ENCODE data around the gene TBCB.
A peak's percentile ranks its signal among the peaks of the same experiment; 100 is the strongest.

The TBCB gene

GRCh38 chr19:36103842-36104552 is 11.3 kb upstream of the TBCB start:
- H3K4me1 ChIP-seq (ENCODE audit: control insufficient read depth, insufficient read depth, low read length): no peaks in the 10 kb centered on the region
- no peak overlapping the region for H3K4me2 ChIP-seq (ENCODE audit: low read length)
- no peaks in the 10 kb centered on the region for H3K27me3 ChIP-seq (ENCODE audit: control insufficient read depth, insufficient read depth, low read length)
- no peak overlapping the region for H3K4me3 ChIP-seq (ENCODE audit: low read length)
- H3K36me3 ChIP-seq (ENCODE audit: insufficient read depth, low read length): peaks cover 27% of the 10 kb centered on the region
- no peak overlapping the region for H3K9ac ChIP-seq (ENCODE audit: low read depth, low read length)
- no peaks in the 10 kb centered on the region for H3K9me3 ChIP-seq (replicated peaks; ENCODE audit: low read length)

DNA sequence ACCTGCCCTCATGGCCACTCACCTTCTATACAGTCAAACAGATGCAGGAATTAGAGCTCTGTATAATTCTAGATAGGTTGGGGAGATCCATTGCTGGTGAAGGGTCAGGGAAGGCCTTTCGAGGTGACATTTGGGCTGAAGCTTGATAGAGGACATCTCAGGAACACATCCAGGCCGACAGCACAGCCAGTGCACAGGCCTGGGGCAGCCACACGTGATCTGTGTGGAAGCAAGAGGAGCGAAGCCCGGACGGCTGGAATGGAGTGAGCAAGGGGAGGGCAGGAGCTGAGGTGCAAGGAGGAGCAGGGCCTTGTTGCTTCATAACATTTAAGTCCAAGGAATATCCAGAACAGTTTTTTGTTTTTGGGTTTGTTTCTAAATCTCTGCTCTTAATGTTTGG is 8.8 kb upstream of the TBCB start:
- H3K27me3 ChIP-seq (ENCODE audit: control insufficient read depth, insufficient read depth, low read length): no peaks in the 10 kb centered on the region
- no peak overlapping the region for H3K4me3 ChIP-seq (ENCODE audit: low read length)
- no peak overlapping the region for H3K9ac ChIP-seq (ENCODE audit: low read depth, low read length)
- peaks cover 27% of the 10 kb centered on the region for H3K36me3 ChIP-seq (ENCODE audit: insufficient read depth, low read length)
- H3K4me1 ChIP-seq (ENCODE audit: control insufficient read depth, insufficient read depth, low read length): peaks cover under 1% of the 10 kb centered on the region
- no peaks in the 10 kb centered on the region for H3K9me3 ChIP-seq (replicated peaks; ENCODE audit: low read length)
- no peak overlapping the region for H3K4me2 ChIP-seq (ENCODE audit: low read length)

GRCh38 chr19:36106991-36107390 is 8.3 kb upstream of the TBCB start:
- Histone ChIP-seq H3K36me3 (ENCODE audit: insufficient read depth, low read length) (peaks cover 27% of the 10 kb centered on the region), H3K4me3 (ENCODE audit: low read length) (no peak overlapping the region)

DNA sequence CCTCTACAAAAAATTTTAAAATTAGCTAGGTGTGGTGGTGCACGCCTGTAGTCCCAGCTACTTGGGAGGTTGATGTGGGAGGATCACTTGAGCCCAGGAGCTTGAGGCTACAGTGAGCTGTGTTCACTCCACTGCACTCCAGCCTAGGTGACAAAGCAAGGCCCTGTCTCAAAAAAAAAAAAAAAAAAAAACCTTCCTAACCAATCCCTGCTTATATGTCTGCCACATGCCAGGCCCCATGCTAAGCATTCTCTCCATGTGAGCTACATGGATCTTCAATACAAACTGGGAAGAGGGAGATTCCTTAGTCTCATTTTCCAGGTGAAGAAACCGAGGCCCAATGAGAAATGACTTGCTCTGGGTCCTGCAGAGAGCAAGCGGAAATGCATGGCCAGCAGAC is 6.6 kb upstream of the TBCB start:
- Histone ChIP-seq H3K4me1 (ENCODE audit: control insufficient read depth, insufficient read depth, low read length) (peaks cover 11% of the 10 kb centered on the region), H3K4me3 (ENCODE audit: low read length) (no peak overlapping the region), H3K27me3 (ENCODE audit: control insufficient read depth, insufficient read depth, low read length) (no peaks in the 10 kb centered on the region), H3K9me3 (replicated peaks; ENCODE audit: low read length) (no peaks in the 10 kb centered on the region), H3K36me3 (ENCODE audit: insufficient read depth, low read length) (peaks cover 28% of the 10 kb centered on the region), H3K9ac (ENCODE audit: low read depth, low read length) (no peak overlapping the region), H3K4me2 (ENCODE audit: low read length) (no peak overlapping the region)

More at GRCh38 chr19:36106991-36107390, 8.3 kb upstream of the TBCB start:
- no peak overlapping the region for H3K4me2 ChIP-seq (ENCODE audit: low read length)
- no peak overlapping the region for H3K9ac ChIP-seq (ENCODE audit: low read depth, low read length)
- H3K27me3 ChIP-seq (ENCODE audit: control insufficient read depth, insufficient read depth, low read length): no peaks in the 10 kb centered on the region
- H3K9me3 ChIP-seq (replicated peaks; ENCODE audit: low read length): no peaks in the 10 kb centered on the region
- H3K4me1 ChIP-seq (ENCODE audit: control insufficient read depth, insufficient read depth, low read length): peaks cover 5% of the 10 kb centered on the region

GRCh38 chr19:36110487-36111199 is 4.6 kb upstream of the TBCB start, which contains the start of gene OVOL3:
Gene OVOL3 (plus strand): TSS chr19:36111143. CDS start chr19:36111203, 60 bp downstream.
- H3K27me3 ChIP-seq (ENCODE audit: control insufficient read depth, insufficient read depth, low read length): no peaks in the 10 kb centered on the region
- H3K4me1 ChIP-seq (ENCODE audit: control insufficient read depth, insufficient read depth, low read length): peaks cover 16% of the 10 kb centered on the region
- no peak within 1 kb of the TSS for H3K4me3 ChIP-seq (ENCODE audit: low read length)
- H3K9me3 ChIP-seq (replicated peaks; ENCODE audit: low read length): no peaks in the 10 kb centered on the region
- H3K36me3 ChIP-seq (ENCODE audit: insufficient read depth, low read length): peaks cover 16% of the 10 kb centered on the region
- H3K4me2 ChIP-seq (ENCODE audit: low read length): no peak within 1 kb of the TSS
- no peak within 1 kb of the TSS for H3K9ac ChIP-seq (ENCODE audit: low read depth, low read length)

DNA sequence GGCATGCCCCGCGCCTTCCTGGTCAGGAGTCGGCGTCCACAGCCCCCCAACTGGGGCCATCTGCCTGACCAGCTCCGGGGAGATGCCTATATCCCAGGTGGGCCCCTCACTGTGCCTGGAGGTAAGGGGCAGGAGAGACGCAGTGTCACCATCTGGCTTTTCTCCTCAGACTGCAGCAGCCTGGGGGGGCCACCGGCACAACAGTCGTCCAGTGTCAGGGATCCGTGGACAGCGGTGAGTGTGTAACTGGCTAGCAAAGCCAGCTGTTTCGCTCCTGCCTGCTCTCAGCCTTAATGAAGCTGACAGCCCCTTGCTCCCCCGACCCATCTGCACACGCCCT is 4.1 kb upstream of the TBCB start:
- no peak overlapping the region for H3K4me3 ChIP-seq (ENCODE audit: low read length)
- H3K27me3 ChIP-seq (ENCODE audit: control insufficient read depth, insufficient read depth, low read length): no peaks in the 10 kb centered on the region
- no peak overlapping the region for H3K4me2 ChIP-seq (ENCODE audit: low read length)
- peaks cover 19% of the 10 kb centered on the region for H3K4me1 ChIP-seq (ENCODE audit: control insufficient read depth, insufficient read depth, low read length)
- H3K9me3 ChIP-seq (replicated peaks; ENCODE audit: low read length): no peaks in the 10 kb centered on the region
- peaks cover 16% of the 10 kb centered on the region for H3K36me3 ChIP-seq (ENCODE audit: insufficient read depth, low read length)
- H3K9ac ChIP-seq (ENCODE audit: low read depth, low read length): no peak overlapping the region

DNA sequence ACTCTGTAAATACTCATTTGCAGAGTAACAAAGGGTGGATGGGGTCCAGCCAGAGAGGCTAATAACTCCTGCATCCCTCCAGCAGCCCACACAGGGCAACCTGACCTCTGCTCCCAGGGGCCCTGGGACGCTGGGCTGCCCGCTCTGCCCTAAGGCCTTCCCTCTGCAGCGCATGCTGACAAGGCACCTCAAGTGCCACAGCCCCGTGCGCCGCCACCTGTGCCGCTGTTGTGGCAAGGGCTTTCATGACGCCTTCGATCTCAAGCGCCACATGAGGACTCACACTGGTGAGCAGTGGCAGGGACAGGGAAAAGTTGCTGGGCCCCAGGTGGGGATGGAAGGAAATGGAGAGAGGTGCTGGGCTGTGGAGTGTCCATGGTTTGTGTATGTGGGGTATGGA is 2.6 kb upstream of the TBCB start:
- no peaks in the 10 kb centered on the region for H3K9me3 ChIP-seq (replicated peaks; ENCODE audit: low read length)
- no peak overlapping the region for H3K4me3 ChIP-seq (ENCODE audit: low read length)
- peaks cover 25% of the 10 kb centered on the region for H3K4me1 ChIP-seq (ENCODE audit: control insufficient read depth, insufficient read depth, low read length)
- peaks cover 21% of the 10 kb centered on the region for H3K36me3 ChIP-seq (ENCODE audit: insufficient read depth, low read length)
- H3K9ac ChIP-seq (ENCODE audit: low read depth, low read length): no peak overlapping the region
- no peak overlapping the region for H3K4me2 ChIP-seq (ENCODE audit: low read length)
- no peaks in the 10 kb centered on the region for H3K27me3 ChIP-seq (ENCODE audit: control insufficient read depth, insufficient read depth, low read length)

DNA sequence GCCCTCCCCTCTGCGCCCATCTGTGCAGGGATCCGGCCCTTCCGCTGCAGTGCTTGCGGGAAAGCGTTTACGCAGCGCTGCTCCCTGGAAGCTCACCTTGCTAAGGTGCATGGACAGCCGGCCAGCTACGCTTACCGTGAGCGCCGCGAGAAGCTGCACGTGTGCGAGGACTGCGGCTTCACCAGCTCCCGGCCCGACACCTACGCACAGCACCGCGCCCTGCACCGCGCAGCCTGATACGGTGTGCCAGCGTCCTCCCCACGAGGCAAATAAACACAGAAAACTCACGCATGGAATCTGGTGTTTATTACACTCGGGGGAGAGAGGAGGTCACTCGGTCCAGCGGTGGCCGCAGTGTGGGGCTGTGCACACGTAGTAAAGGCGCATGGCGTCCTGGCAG is 1.8 kb upstream of the TBCB start:
- Histone ChIP-seq H3K36me3 (ENCODE audit: insufficient read depth, low read length) (peaks cover 27% of the 10 kb centered on the region), H3K4me1 (ENCODE audit: control insufficient read depth, insufficient read depth, low read length) (peaks cover 25% of the 10 kb centered on the region), H3K4me2 (ENCODE audit: low read length) (peak overlapping the region; percentile 96), H3K4me3 (ENCODE audit: low read length) (peak overlapping the region; percentile 84), H3K9ac (ENCODE audit: low read depth, low read length) (peak overlapping the region; percentile 86), H3K9me3 (replicated peaks; ENCODE audit: low read length) (no peaks in the 10 kb centered on the region), H3K27me3 (ENCODE audit: control insufficient read depth, insufficient read depth, low read length) (no peaks in the 10 kb centered on the region)

- Histone ChIP-seq H3K4me3 (ENCODE audit: low read length) (peak overlapping the region; percentile 84), H3K27me3 (ENCODE audit: control insufficient read depth, insufficient read depth, low read length) (no peaks in the 10 kb centered on the region), H3K4me1 (ENCODE audit: control insufficient read depth, insufficient read depth, low read length) (peaks cover 25% of the 10 kb centered on the region), H3K36me3 (ENCODE audit: insufficient read depth, low read length) (peaks cover 31% of the 10 kb centered on the region), H3K9ac (ENCODE audit: low read depth, low read length) (peak overlapping the region; percentile 86), H3K4me2 (ENCODE audit: low read length) (peak overlapping the region; percentile 96), H3K9me3 (replicated peaks; ENCODE audit: low read length) (no peaks in the 10 kb centered on the region)
Observed at GRCh38 chr19:36113894-36114720, 1.2 kb upstream of the TBCB start.

- peak within 1 kb of the TSS; percentile 86 for H3K9ac ChIP-seq (ENCODE audit: low read depth, low read length)
- peaks cover 25% of the 10 kb centered on the region for H3K4me1 ChIP-seq (ENCODE audit: control insufficient read depth, insufficient read depth, low read length)
- no peaks in the 10 kb centered on the region for H3K9me3 ChIP-seq (replicated peaks; ENCODE audit: low read length)
- H3K4me3 ChIP-seq (ENCODE audit: low read length): peak within 1 kb of the TSS; percentile 91
- no peaks in the 10 kb centered on the region for H3K27me3 ChIP-seq (ENCODE audit: control insufficient read depth, insufficient read depth, low read length)
- H3K4me2 ChIP-seq (ENCODE audit: low read length): peak within 1 kb of the TSS; percentile 96
- H3K36me3 ChIP-seq (ENCODE audit: insufficient read depth, low read length): peaks cover 37% of the 10 kb centered on the region
Observed at GRCh38 chr19:36114721-36115452, 381 bp upstream of the TBCB start, which contains the start of gene POLR2I. Gene POLR2I (minus strand): TSS chr19:36114875. CDS start chr19:36114856, 19 bp downstream.

- Histone ChIP-seq H3K4me1 (ENCODE audit: control insufficient read depth, insufficient read depth, low read length) (peaks cover 25% of the 10 kb centered on the region), H3K27me3 (ENCODE audit: control insufficient read depth, insufficient read depth, low read length) (no peaks in the 10 kb centered on the region), H3K4me3 (ENCODE audit: low read length) (peak overlapping the region; percentile 91), H3K4me2 (ENCODE audit: low read length) (peak overlapping the region; percentile 84), H3K9me3 (replicated peaks; ENCODE audit: low read length) (no peaks in the 10 kb centered on the region), H3K36me3 (ENCODE audit: insufficient read depth, low read length) (peaks cover 37% of the 10 kb centered on the region), H3K9ac (ENCODE audit: low read depth, low read length) (peak overlapping the region; percentile 82)
Observed at GRCh38 chr19:36116344-36116637, 1.0 kb downstream of the TBCB start.
